Measurements from ENCODE around the gene BICDL1. TPM values are rescaled to one million over a fixed set of nuclear protein-coding genes. Genes with fewer than 3 reads are reported as not detected.

BICDL1 gene
- total and polyA plus RNA-seq, 2 of the 4 experiments (the other 2 are of a cell fraction): not detected

DNA sequence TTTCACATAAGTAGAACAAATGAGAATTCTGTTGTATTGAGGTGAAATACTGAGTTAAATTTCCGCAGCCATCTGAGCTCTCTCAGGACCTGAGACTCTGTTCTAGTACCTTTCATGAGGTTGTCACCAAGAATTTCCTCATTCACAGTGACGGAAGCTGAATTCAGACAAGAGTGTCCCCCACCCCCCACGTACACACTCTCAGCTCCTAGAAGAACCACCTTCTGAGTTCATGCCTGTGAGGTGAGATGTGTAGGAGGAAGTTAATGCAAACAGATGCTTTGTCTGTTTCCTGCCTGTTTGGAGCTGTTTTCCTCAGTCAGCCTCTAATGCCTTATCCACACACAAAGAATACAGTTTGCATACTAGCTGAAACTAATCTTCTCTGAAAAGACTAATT, 18.2 kb downstream of the BICDL1 start:
- no peak for DNase-seq

More for the DNA sequence above, 18.2 kb downstream of the BICDL1 start:
- Histone ChIP-seq H4K91ac (ENCODE audit: insufficient read depth, low read depth, low read length) (no peak overlapping the region), H3K9ac (ENCODE audit: low read depth, low read length) (no peak overlapping the region), H3K27ac (ENCODE audit: insufficient read depth, low read length) (no peak overlapping the region), H3K27me3 (ENCODE audit: control insufficient read depth, insufficient read depth, low read length) (0 out of 2 replicates have a peak, but pooled peaks cover 2% of the 10 kb centered on the region), H3K4me3 (ENCODE audit: insufficient read depth, low read depth, low read length) (no peak overlapping the region), H2AFZ (replicated peaks; ENCODE audit: low read length, poor library complexity) (no peak overlapping the region), H3K9me3 (ENCODE audit: control insufficient read depth, insufficient read depth, low read length) (no peaks in the 10 kb centered on the region), H3K9me1 (ENCODE audit: insufficient read depth, low read length) (no peaks in the 10 kb centered on the region), H3K4me1 (ENCODE audit: control insufficient read depth, insufficient read depth, low read length) (no peaks in the 10 kb centered on the region), H3K18ac (ENCODE audit: low read depth, low read length) (no peak overlapping the region), H2BK20ac (ENCODE audit: low read depth, low read length) (no peak overlapping the region), H2BK5ac (ENCODE audit: low read depth, low read length, poor library complexity, severe bottlenecking) (no peak overlapping the region), H4K5ac (ENCODE audit: low read depth, low read length) (no peak overlapping the region), H3K4ac (ENCODE audit: low read depth, low read length) (no peak overlapping the region), H2BK120ac (ENCODE audit: low read depth, low read length) (no peak overlapping the region), H4K20me1 (ENCODE audit: insufficient read depth, low read length) (no peaks in the 10 kb centered on the region), H3K79me1 (ENCODE audit: low read depth in 1 of 2, low read length in 2 of 2) (no peaks in the 10 kb centered on the region), H3K56ac (ENCODE audit: extremely low read depth, insufficient read depth, low read length) (no peak overlapping the region), H3K4me2 (ENCODE audit: low read depth, low read length) (no peak overlapping the region), H2AK9ac (replicated peaks; ENCODE audit: low read depth, low read length, poor library complexity) (no peak overlapping the region), H3K23ac (ENCODE audit: low read depth, low read length) (no peak overlapping the region), H4K8ac (ENCODE audit: low read depth in 2 of 2, low read length in 2 of 2) (no peak overlapping the region), H3K14ac (replicated peaks; ENCODE audit: low read depth, low read length) (no peak overlapping the region), H2BK15ac (ENCODE audit: low read depth, low read length) (no peak overlapping the region), H2AK5ac (ENCODE audit: low read depth, low read length) (no peak overlapping the region), H3K36me3 (ENCODE audit: control insufficient read depth, insufficient read depth, low read length) (no peaks in the 10 kb centered on the region)
- WGBS, 2 experiments (ENCODE audit: extremely low coverage in 2 of 2, insufficient read length in 1 of 2): no CpG with 5 or more reads among the region's 3 CpGs
- no peak for ATAC-seq (ENCODE audit: low read depth)
- TF ChIP-seq SMC3 (IDR thresholded peaks at IDR 0.05; ENCODE audit: low read depth, low read length): no peak
- TF ChIP-seq NFE2L2 (IDR thresholded peaks at IDR 0.05; ENCODE audit: low read depth, low read length): no peak
- TF ChIP-seq BHLHE40 (IDR thresholded peaks at IDR 0.05; ENCODE audit: low read depth, low read length): no peak
- TF ChIP-seq CHD1 (IDR thresholded peaks at IDR 0.05; ENCODE audit: low read depth, low read length): no peak
- no peak for TF ChIP-seq RFX5 (IDR thresholded peaks at IDR 0.05; ENCODE audit: low read depth, low read length)
- TF ChIP-seq FOS (IDR thresholded peaks at IDR 0.05; ENCODE audit: low read depth, low read length): no peak
- no peak for TF ChIP-seq MXI1 (IDR thresholded peaks at IDR 0.05; ENCODE audit: borderline replicate concordance, low read depth, low read length)
- no peak for TF ChIP-seq RAD21 (IDR thresholded peaks at IDR 0.05; ENCODE audit: low read length)
- TF ChIP-seq CEBPB (IDR thresholded peaks at IDR 0.05; ENCODE audit: low read depth, low read length): no peak
- TF ChIP-seq, protein P1, sequence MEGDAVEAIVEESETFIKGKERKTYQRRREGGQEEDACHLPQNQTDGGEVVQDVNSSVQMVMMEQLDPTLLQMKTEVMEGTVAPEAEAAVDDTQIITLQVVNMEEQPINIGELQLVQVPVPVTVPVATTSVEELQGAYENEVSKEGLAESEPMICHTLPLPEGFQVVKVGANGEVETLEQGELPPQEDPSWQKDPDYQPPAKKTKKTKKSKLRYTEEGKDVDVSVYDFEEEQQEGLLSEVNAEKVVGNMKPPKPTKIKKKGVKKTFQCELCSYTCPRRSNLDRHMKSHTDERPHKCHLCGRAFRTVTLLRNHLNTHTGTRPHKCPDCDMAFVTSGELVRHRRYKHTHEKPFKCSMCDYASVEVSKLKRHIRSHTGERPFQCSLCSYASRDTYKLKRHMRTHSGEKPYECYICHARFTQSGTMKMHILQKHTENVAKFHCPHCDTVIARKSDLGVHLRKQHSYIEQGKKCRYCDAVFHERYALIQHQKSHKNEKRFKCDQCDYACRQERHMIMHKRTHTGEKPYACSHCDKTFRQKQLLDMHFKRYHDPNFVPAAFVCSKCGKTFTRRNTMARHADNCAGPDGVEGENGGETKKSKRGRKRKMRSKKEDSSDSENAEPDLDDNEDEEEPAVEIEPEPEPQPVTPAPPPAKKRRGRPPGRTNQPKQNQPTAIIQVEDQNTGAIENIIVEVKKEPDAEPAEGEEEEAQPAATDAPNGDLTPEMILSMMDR (conservative IDR thresholded peaks at IDR 0.05; ENCODE audit: low read depth, low read length): no peak
- no peak for TF ChIP-seq MAFK (IDR thresholded peaks at IDR 0.05; ENCODE audit: low read depth, low read length)
- TF ChIP-seq RCOR1 (IDR thresholded peaks at IDR 0.05; ENCODE audit: insufficient replicate concordance, low read length): no peak
- no peak for TF ChIP-seq POLR2A (IDR thresholded peaks at IDR 0.05; ENCODE audit: low read depth, low read length)
- TF ChIP-seq USF2 (IDR thresholded peaks at IDR 0.05; ENCODE audit: low read depth, low read length): no peak
- in situ Hi-C loops (cut with MboI; ENCODE audit: low sequenced_read_pairs) (no loop called here), dilution Hi-C loops (cut with HindIII; ENCODE audit: low sequenced_read_pairs, unreplicated experiment) (no loop called here), intact Hi-C loops (cut with micrococcal nuclease) (no loop called here)
- POLR2A ChIA-PET (ENCODE audit: unreplicated experiment): no interaction called here
- CTCF ChIA-PET: no interaction called here
- no TSS peak for BruUV-seq (replicated peaks)

Measured in IMR-90 (cell line).